Type B pancreatic cell (in vitro differentiated cells): ENCODE data around the gene HLA-F. TPM values are rescaled to one million over a fixed set of nuclear protein-coding genes. Genes with fewer than 3 reads are reported as not detected.

Source experiments
- DNase-seq: peaks from one replicate; pipeline ENCODE4 v3.0.0; 2021; ENCODE audit warnings: mixed read lengths; ENCODE audit not compliant: unreplicated experiment; ENCODE audit errors: extremely low spot score
- H3K27ac Mint-ChIP-seq: 2 replicates; pipeline ENCODE4 v1.8.0; 2021; ENCODE audit warnings: mild to moderate bottlenecking, mixed read lengths
- H3K27me3 Mint-ChIP-seq: 2 replicates; pipeline ENCODE4 v1.8.0; 2021; ENCODE audit warnings: mixed read lengths
- H3K36me3 Mint-ChIP-seq: 2 replicates; pipeline ENCODE4 v1.8.0; 2021; ENCODE audit warnings: mixed read lengths
- H3K4me1 Mint-ChIP-seq: one replicate; pipeline ENCODE4 v1.8.0; 2021; ENCODE audit warnings: mixed read lengths; ENCODE audit not compliant: unreplicated experiment
- H3K4me3 Mint-ChIP-seq: 2 replicates; pipeline ENCODE4 v1.8.0; 2021; ENCODE audit warnings: mild to moderate bottlenecking, mixed read lengths
- H3K9me3 Mint-ChIP-seq: 2 replicates; pipeline ENCODE4 v1.8.0; 2021; ENCODE audit warnings: mixed read lengths
- long read RNA-seq: library from polyadenylated mRNA; unstranded; transcript quantifications from one replicate; pipeline ENCODE4 v2.0.0, GENCODE V29; 2020
- total RNA-seq: library from RNA; stranded (reverse); gene quantifications from 2 replicates; pipeline ENCODE4 v1.2.1, GENCODE V29; 2021; ENCODE audit warnings: low replicate concordance
- TF ChIP-seq, protein P1 (sequence below): fragments of 200-600 bp; sonication (generic); conservative IDR thresholded peaks from 2 replicates; pipeline ENCODE4 v1.5.0; 2021; ENCODE audit warnings: antibody characterized with exemption, mild to moderate bottlenecking

The HLA-F gene
- total RNA-seq: 2.8 and 13.2 TPM in 2 replicates
- long read RNA-seq, transcript HLA-F-217 (7 exons, 1,283 nt): major isoform, 6 of 7 reads
- long read RNA-seq, partial matches to known transcripts: 1 of 7 reads
- long read RNA-seq, other reads (novel, unspliced or antisense): 0 of 7 reads

DNA sequence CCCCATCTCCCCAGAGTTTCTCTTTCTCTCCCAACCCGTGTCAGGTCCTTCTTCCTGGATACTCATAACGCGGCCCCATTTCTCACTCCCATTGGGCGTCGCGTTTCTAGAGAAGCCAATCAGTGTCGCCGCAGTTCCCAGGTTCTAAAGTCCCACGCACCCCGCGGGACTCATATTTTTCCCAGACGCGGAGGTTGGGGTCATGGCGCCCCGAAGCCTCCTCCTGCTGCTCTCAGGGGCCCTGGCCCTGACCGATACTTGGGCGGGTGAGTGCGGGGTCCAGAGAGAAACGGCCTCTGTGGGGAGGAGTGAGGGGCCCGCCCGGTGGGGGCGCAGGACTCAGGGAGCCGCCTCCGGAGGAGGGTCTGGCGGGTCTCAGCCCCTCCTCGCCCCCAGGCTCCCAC, at the start of gene HLA-F:
Gene HLA-F (plus strand): TSS at position 173 of the 404 bp plus-strand sequence. CDS start 30 bp downstream, at position 203.
- Mint-ChIP-seq H3K4me3 (peak within 1 kb of the TSS; percentile 81), H3K9me3 (no peaks in the 10 kb centered on the region), H3K27me3 (peaks cover 76% of the 10 kb centered on the region), H3K27ac (no peak within 1 kb of the TSS), H3K36me3 (no peaks in the 10 kb centered on the region), H3K4me1 (no peaks in the 10 kb centered on the region)
- DNase-seq: no peak
- TF ChIP-seq, protein P1, sequence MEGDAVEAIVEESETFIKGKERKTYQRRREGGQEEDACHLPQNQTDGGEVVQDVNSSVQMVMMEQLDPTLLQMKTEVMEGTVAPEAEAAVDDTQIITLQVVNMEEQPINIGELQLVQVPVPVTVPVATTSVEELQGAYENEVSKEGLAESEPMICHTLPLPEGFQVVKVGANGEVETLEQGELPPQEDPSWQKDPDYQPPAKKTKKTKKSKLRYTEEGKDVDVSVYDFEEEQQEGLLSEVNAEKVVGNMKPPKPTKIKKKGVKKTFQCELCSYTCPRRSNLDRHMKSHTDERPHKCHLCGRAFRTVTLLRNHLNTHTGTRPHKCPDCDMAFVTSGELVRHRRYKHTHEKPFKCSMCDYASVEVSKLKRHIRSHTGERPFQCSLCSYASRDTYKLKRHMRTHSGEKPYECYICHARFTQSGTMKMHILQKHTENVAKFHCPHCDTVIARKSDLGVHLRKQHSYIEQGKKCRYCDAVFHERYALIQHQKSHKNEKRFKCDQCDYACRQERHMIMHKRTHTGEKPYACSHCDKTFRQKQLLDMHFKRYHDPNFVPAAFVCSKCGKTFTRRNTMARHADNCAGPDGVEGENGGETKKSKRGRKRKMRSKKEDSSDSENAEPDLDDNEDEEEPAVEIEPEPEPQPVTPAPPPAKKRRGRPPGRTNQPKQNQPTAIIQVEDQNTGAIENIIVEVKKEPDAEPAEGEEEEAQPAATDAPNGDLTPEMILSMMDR: no peak

DNA sequence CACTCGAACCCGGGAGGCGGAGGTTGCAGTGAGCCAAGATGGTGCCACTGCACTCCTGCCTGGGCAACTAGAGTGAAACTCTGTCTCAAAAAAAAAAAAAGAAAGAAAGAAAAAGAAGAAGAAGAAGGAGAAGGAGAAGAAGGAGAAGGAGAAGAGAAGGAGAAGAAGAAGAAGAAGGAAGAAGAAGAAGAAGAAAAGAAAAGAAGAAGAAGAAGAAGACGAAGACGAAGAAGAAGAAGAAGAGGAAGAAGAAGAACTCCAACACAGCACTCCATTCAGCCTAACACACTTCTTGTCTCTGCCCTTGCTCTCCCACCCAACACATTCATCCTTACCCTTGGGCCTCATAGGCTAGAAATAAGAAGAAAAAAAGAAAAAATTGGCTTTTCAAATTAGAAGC, 49.2 kb upstream of the HLA-F start:
- H3K4me3 Mint-ChIP-seq: no peak overlapping the region
- peaks cover 7% of the 10 kb centered on the region for H3K4me1 Mint-ChIP-seq
- TF ChIP-seq, protein P1: no peak

DNA sequence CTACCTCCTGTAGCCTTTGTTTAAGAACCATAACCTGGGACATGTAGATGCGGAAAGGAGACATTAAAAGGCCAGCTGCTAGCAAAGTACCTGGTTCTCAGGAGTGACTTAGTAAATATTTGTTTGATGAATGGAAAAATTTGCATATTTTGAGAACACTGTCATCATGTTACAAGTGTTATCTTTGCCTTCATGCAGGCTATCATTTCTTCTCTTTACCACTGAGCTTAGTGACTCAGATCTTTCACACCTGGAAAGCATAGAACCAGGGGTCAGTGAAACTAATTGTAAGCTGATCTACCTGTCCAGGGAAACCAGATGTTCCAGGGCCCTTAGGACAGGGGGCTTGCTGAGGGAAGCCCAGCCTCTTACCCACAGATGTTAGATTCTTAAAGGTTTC, 47.7 kb upstream of the HLA-F start:
- DNase-seq: no peak
- no peak overlapping the region for H3K4me3 Mint-ChIP-seq
- H3K27ac Mint-ChIP-seq: no peak overlapping the region
- H3K4me1 Mint-ChIP-seq: peaks cover 12% of the 10 kb centered on the region
- H3K9me3 Mint-ChIP-seq: no peaks in the 10 kb centered on the region
- peaks cover 5% of the 10 kb centered on the region for H3K27me3 Mint-ChIP-seq
- H3K36me3 Mint-ChIP-seq: no peaks in the 10 kb centered on the region
- TF ChIP-seq, protein P1: no peak

More for the DNA sequence above, 49.2 kb upstream of the HLA-F start:
- DNase-seq: no peak
- Mint-ChIP-seq H3K36me3 (no peaks in the 10 kb centered on the region), H3K9me3 (no peaks in the 10 kb centered on the region), H3K27ac (no peak overlapping the region), H3K27me3 (peaks cover 7% of the 10 kb centered on the region)

DNA sequence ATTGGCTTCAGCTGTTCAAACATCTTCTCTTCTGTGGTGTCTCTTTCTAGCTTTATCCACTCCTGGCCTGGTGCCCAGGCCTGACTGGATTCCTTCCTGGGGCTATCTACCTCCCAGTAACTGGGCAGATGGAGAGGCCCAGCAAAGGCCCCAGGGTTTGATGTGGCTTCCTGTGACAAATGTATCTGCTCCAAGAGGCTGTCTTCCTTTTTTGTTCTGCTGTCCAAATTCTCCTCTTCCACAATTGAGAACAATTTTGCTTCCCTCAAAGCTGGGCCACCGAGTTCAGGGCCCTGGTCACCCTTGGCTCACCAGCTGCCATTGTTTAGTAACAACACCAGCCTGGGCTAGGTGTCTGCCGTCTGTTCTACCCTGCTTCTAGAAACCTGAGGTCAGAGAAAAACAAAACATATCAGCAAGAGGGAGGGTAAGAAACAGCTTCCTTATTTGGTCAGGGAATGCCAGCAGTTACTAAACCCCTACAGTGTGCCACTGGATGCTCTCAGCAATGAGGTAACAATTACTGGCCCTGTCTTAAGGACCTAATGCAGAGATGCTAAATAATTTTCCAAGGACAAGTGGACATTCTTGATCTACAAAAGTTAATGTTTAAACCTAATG, 46.1 kb upstream of the HLA-F start:
- H3K27ac Mint-ChIP-seq: peak overlapping the region; percentile 32

DNA sequence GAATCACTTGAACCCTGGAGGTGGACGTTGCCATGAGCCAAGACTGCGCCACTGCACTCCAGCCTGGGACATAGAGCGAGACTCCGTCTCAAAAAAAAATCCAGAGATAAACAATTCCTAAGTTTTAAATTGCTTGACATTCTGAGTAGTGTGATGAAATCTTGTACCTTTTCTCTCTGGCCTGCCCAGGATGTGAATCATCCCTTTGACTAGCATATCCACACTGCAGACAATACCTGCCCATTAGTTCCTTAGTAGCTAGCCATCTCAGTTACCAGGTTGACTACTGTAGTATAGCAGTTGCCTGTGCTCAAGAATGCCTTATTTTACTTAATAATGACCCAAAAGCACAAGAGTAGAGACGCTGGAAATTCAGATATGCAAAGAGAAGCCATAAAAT, 45.1 kb upstream of the HLA-F start:
- H3K36me3 Mint-ChIP-seq: no peaks in the 10 kb centered on the region
- H3K4me1 Mint-ChIP-seq: peaks cover 12% of the 10 kb centered on the region
- DNase-seq: no peak
- H3K4me3 Mint-ChIP-seq: no peak overlapping the region
- TF ChIP-seq, protein P1: no peak
- no peaks in the 10 kb centered on the region for H3K9me3 Mint-ChIP-seq
- no peak overlapping the region for H3K27ac Mint-ChIP-seq
- H3K27me3 Mint-ChIP-seq: peaks cover 4% of the 10 kb centered on the region

More for the DNA sequence above, 46.1 kb upstream of the HLA-F start:
- DNase-seq: no peak
- Mint-ChIP-seq H3K27me3 (peaks cover 4% of the 10 kb centered on the region), H3K4me3 (no peak overlapping the region), H3K9me3 (no peaks in the 10 kb centered on the region), H3K36me3 (no peaks in the 10 kb centered on the region), H3K4me1 (peaks cover 12% of the 10 kb centered on the region)
- TF ChIP-seq, protein P1: no peak
